MCF 10A (cell line): Measurements from ENCODE around the gene INF2. TPM values are rescaled to one million over a fixed set of nuclear protein-coding genes. Genes with fewer than 3 reads are reported as not detected.

ENCODE experiments used
- BruUV-seq: library from RNA; stranded (reverse); fragments of 400-500 nt; replicated peaks from 2 replicates; lab custom pipeline; 2021; lab: Mats Ljungman, UMichigan
- CTCF ChIA-PET: fragments of 300-600 bp; sonication (Branson Sonifier 250); formaldehyde crosslinking; extraction: SDS; loops from one replicate; lab custom pipeline; 2021; ENCODE audit warnings: antibody characterized with exemption, inconsistent platforms; lab: Yijun Ruan, JAX
- POLR2A ChIA-PET: fragments of 300-600, 350-650 bp; sonication (Branson Sonifier 250); formaldehyde crosslinking; extraction: SDS; loops from one replicate; lab custom pipeline; 2020; ENCODE audit warnings: antibody characterized with exemption, inconsistent platforms; lab: Yijun Ruan, JAX
- DNase-seq: peaks from one replicate; pipeline ENCODE4 v3.0.0-alpha.2; 2018; ENCODE audit not compliant: unreplicated experiment
- H3K27ac Mint-ChIP-seq: one replicate; pipeline ENCODE4 v1.8.0; 2022; ENCODE audit warnings: mild to moderate bottlenecking, low read depth, mixed read lengths; ENCODE audit not compliant: unreplicated experiment
- H3K27me3 Mint-ChIP-seq: one replicate; pipeline ENCODE4 v1.8.0; 2022; ENCODE audit warnings: mixed read lengths; ENCODE audit not compliant: insufficient read depth, unreplicated experiment
- H3K36me3 Mint-ChIP-seq: one replicate; pipeline ENCODE4 v1.8.0; 2022; ENCODE audit warnings: mild to moderate bottlenecking, moderate library complexity, mixed read lengths; ENCODE audit not compliant: insufficient read depth, unreplicated experiment
- H3K4me1 Mint-ChIP-seq: one replicate; pipeline ENCODE4 v1.8.0; 2022; ENCODE audit warnings: mixed read lengths; ENCODE audit not compliant: insufficient read depth, unreplicated experiment
- H3K4me3 Mint-ChIP-seq: one replicate; pipeline ENCODE4 v1.8.0; 2022; ENCODE audit warnings: mild to moderate bottlenecking, moderate library complexity, mixed read lengths; ENCODE audit not compliant: unreplicated experiment
- H3K9me3 Mint-ChIP-seq: one replicate; pipeline ENCODE4 v1.8.0; 2022; ENCODE audit warnings: mixed read lengths; ENCODE audit not compliant: unreplicated experiment
- CTCF ChIP-seq: fragments of 200-600 bp; IDR thresholded peaks from one replicate; pipeline ENCODE4 v1.8.0; 2022; ENCODE audit warnings: antibody characterized with exemption, mild to moderate bottlenecking; ENCODE audit not compliant: unreplicated experiment
- intact Hi-C: fragments of 100-400 bp; cut with micrococcal nuclease; formaldehyde crosslinking; loops from 2 replicates; pipeline ENCODE4 v1.14.1; 2022
- total RNA-seq: library from RNA; stranded (reverse); gene quantifications from 2 replicates; pipeline ENCODE4 v1.2.3, GENCODE V29; 2022

Gene INF2
- total RNA-seq, 1 experiment from 2014 or later, result 102 TPM

GRCh38 chr14:104701383-104702076, 12.1 kb downstream of the INF2 start:
- no TSS peak for BruUV-seq
- no peak overlapping the region for H3K4me3 Mint-ChIP-seq
- no peak for DNase-seq
- intact Hi-C loops, result no loop called here
- H3K4me1 Mint-ChIP-seq, result peaks cover 4% of the 10 kb centered on the region
- H3K36me3 Mint-ChIP-seq, result peaks cover 56% of the 10 kb centered on the region
- no peaks in the 10 kb centered on the region for H3K9me3 Mint-ChIP-seq
- ChIA-PET POLR2A (no interaction called here), CTCF (interaction anchor here (0.6 kb wide), 1 partner anchor 61 kb away, joined by 3 read pairs; no protein-coding TSS in a partner anchor)
- H3K27me3 Mint-ChIP-seq, result no peaks in the 10 kb centered on the region
- no peak for TF ChIP-seq CTCF
- no peak overlapping the region for H3K27ac Mint-ChIP-seq

- POLR2A ChIA-PET, result no interaction called here
- TF ChIP-seq CTCF, result no peak
- H3K27me3 Mint-ChIP-seq, result no peaks in the 10 kb centered on the region
- no peaks in the 10 kb centered on the region for H3K9me3 Mint-ChIP-seq
- H3K36me3 Mint-ChIP-seq, result peaks cover 53% of the 10 kb centered on the region
- CTCF ChIA-PET, result interaction anchor here (1.2 kb wide), 1 partner anchor 14 kb away, joined by 6 read pairs; no protein-coding TSS in a partner anchor
- intact Hi-C loops, result no loop called here
- no peak for DNase-seq
- BruUV-seq, result no TSS peak
- H3K4me1 Mint-ChIP-seq, result peaks cover 4% of the 10 kb centered on the region
- H3K27ac Mint-ChIP-seq, result no peak overlapping the region
- H3K4me3 Mint-ChIP-seq, result no peak overlapping the region
These were observed 12.7 kb downstream of the INF2 start for GRCh38 chr14:104702106-104702505.

- ChIA-PET CTCF (interaction anchor here (1.2 kb wide), 1 partner anchor 14 kb away, joined by 6 read pairs; no protein-coding TSS in a partner anchor), POLR2A (interaction anchor here (0.8 to 1.3 kb wide), 2 partner anchors 12 to 15 kb away, joined by 3 to 6 read pairs; no protein-coding TSS in a partner anchor)
- DNase-seq, result no peak
- no TSS peak for BruUV-seq
- no peak overlapping the region for H3K27ac Mint-ChIP-seq
- intact Hi-C loops, result no loop called here
- H3K27me3 Mint-ChIP-seq, result no peaks in the 10 kb centered on the region
- no peak for TF ChIP-seq CTCF
- no peak overlapping the region for H3K4me3 Mint-ChIP-seq
- H3K9me3 Mint-ChIP-seq, result no peaks in the 10 kb centered on the region
- H3K4me1 Mint-ChIP-seq, result no peaks in the 10 kb centered on the region
- peaks cover 53% of the 10 kb centered on the region for H3K36me3 Mint-ChIP-seq
These were observed 13.3 kb downstream of the INF2 start for GRCh38 chr14:104702673-104703072.

GRCh38 chr14:104703269-104703668, 13.9 kb downstream of the INF2 start:
- no peaks in the 10 kb centered on the region for H3K9me3 Mint-ChIP-seq
- H3K27ac Mint-ChIP-seq, result no peak overlapping the region
- CTCF ChIA-PET, result interaction anchor here (1.2 kb wide), 1 partner anchor 13 kb away, joined by 6 read pairs; no protein-coding TSS in a partner anchor
- DNase-seq, result no peak
- no peak overlapping the region for H3K4me3 Mint-ChIP-seq
- H3K27me3 Mint-ChIP-seq, result no peaks in the 10 kb centered on the region
- no peak for TF ChIP-seq CTCF
- peaks cover 50% of the 10 kb centered on the region for H3K36me3 Mint-ChIP-seq
- no peaks in the 10 kb centered on the region for H3K4me1 Mint-ChIP-seq
- POLR2A ChIA-PET, result interaction anchor here (0.8 to 1.3 kb wide), 2 partner anchors 13 to 15 kb away, joined by 3 to 6 read pairs; no protein-coding TSS in a partner anchor
- intact Hi-C loops, result no loop called here
- no TSS peak for BruUV-seq
